ENCODE results near the gene NINL.

NINL gene

DNA sequence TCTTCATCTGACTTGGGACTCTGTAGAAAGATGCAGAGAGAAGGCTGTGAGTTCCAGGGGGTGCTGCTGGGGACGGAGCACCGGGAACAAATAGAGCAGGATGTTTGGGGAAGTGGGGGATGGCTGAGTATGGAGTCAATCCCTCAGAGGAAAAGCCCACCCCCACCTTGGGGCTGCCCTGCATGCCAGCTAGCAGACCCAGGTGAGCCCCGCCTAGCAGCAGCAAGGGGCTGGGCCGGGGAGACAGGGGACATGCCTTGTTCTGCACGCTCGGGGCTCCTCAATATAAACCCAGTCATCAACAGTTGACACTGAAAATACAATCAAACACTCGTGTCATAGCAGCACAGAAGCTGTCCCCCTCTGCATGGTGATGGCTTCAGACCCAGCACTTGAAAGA is 74.6 kb downstream of the NINL start:
- H3K4me3 ChIP-seq (replicated peaks; ENCODE audit: insufficient read depth, low read length) = no peak overlapping the region
- DNase-seq (ENCODE audit: low read depth in 1 of 2, low spot score in 1 of 2) = no peak
- TF ChIP-seq, protein P1, sequence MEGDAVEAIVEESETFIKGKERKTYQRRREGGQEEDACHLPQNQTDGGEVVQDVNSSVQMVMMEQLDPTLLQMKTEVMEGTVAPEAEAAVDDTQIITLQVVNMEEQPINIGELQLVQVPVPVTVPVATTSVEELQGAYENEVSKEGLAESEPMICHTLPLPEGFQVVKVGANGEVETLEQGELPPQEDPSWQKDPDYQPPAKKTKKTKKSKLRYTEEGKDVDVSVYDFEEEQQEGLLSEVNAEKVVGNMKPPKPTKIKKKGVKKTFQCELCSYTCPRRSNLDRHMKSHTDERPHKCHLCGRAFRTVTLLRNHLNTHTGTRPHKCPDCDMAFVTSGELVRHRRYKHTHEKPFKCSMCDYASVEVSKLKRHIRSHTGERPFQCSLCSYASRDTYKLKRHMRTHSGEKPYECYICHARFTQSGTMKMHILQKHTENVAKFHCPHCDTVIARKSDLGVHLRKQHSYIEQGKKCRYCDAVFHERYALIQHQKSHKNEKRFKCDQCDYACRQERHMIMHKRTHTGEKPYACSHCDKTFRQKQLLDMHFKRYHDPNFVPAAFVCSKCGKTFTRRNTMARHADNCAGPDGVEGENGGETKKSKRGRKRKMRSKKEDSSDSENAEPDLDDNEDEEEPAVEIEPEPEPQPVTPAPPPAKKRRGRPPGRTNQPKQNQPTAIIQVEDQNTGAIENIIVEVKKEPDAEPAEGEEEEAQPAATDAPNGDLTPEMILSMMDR (IDR thresholded peaks at IDR 0.05; ENCODE audit: insufficient read depth, low read length) = no peak
- TF ChIP-seq GABPA (IDR thresholded peaks at IDR 0.05; ENCODE audit: low read depth) = no peak
- TF ChIP-seq POLR2AphosphoS5 (IDR thresholded peaks at IDR 0.05; ENCODE audit: low read depth) = no peak
- TF ChIP-seq, protein P2, sequence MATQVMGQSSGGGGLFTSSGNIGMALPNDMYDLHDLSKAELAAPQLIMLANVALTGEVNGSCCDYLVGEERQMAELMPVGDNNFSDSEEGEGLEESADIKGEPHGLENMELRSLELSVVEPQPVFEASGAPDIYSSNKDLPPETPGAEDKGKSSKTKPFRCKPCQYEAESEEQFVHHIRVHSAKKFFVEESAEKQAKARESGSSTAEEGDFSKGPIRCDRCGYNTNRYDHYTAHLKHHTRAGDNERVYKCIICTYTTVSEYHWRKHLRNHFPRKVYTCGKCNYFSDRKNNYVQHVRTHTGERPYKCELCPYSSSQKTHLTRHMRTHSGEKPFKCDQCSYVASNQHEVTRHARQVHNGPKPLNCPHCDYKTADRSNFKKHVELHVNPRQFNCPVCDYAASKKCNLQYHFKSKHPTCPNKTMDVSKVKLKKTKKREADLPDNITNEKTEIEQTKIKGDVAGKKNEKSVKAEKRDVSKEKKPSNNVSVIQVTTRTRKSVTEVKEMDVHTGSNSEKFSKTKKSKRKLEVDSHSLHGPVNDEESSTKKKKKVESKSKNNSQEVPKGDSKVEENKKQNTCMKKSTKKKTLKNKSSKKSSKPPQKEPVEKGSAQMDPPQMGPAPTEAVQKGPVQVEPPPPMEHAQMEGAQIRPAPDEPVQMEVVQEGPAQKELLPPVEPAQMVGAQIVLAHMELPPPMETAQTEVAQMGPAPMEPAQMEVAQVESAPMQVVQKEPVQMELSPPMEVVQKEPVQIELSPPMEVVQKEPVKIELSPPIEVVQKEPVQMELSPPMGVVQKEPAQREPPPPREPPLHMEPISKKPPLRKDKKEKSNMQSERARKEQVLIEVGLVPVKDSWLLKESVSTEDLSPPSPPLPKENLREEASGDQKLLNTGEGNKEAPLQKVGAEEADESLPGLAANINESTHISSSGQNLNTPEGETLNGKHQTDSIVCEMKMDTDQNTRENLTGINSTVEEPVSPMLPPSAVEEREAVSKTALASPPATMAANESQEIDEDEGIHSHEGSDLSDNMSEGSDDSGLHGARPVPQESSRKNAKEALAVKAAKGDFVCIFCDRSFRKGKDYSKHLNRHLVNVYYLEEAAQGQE (IDR thresholded peaks at IDR 0.05; ENCODE audit: insufficient replicate concordance, low read depth) = no peak
- no peaks in the 10 kb centered on the region for H3K27me3 ChIP-seq (ENCODE audit: insufficient read depth, poor library complexity, severe bottlenecking)
- no peak overlapping the region for H3K27ac ChIP-seq (replicated peaks)

DNA sequence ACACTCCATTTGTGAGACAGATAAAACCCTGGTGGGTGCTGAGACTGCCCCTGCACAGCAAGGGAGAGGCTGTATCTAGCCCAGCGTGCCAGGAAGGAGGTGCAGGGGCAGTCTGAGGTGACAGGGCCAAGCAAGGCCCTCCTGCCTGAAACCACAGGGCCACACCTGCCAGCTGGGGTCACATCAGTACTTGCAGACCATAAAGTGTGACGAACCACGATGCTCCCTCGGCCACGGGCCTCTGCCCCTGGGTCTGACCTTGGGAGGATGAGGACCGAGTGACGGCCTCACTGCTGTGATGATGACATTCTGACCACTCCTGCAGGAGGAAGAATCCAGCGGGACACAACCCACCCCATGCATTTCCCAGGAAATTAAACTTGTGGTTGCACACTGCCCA is 75.1 kb downstream of the NINL start:
- no peak for DNase-seq (ENCODE audit: low read depth in 1 of 2, low spot score in 1 of 2)
- TF ChIP-seq, protein P2 (IDR thresholded peaks at IDR 0.05; ENCODE audit: insufficient replicate concordance, low read depth) = no peak
- TF ChIP-seq GABPA (IDR thresholded peaks at IDR 0.05; ENCODE audit: low read depth) = no peak
- TF ChIP-seq, protein P1 (IDR thresholded peaks at IDR 0.05; ENCODE audit: insufficient read depth, low read length) = no peak
- TF ChIP-seq SPI1 (IDR thresholded peaks at IDR 0.05; ENCODE audit: borderline replicate concordance, low read depth) = no peak
- TF ChIP-seq POLR2AphosphoS5 (IDR thresholded peaks at IDR 0.05; ENCODE audit: low read depth) = no peak
- no peak overlapping the region for H3K4me3 ChIP-seq (replicated peaks; ENCODE audit: insufficient read depth, low read length)
- no peaks in the 10 kb centered on the region for H3K27me3 ChIP-seq (ENCODE audit: insufficient read depth, poor library complexity, severe bottlenecking)
- H3K27ac ChIP-seq (replicated peaks) = no peak overlapping the region

DNA sequence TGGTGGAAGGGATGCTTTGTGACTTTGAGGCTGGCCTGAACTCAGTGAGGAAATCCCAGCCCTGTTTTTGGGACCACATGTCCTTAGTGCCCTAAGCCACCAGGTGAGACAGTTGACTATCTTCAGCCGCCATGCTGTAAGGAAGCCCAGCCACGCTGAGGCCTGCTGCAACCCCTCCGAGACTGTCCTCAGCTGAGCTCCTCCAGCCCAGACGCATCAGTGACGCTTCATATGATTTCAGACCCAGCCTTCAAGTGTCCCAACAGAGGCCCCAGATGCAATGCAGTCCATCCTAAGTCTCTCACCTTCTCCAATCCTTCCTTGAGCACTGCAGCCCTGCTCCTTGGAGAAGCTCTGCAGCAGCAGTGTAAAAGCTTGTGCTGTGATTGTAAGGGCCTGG is 76.2 kb downstream of the NINL start:
- H3K27me3 ChIP-seq (ENCODE audit: insufficient read depth, poor library complexity, severe bottlenecking) = no peaks in the 10 kb centered on the region
- TF ChIP-seq, protein P2 (IDR thresholded peaks at IDR 0.05; ENCODE audit: insufficient replicate concordance, low read depth) = no peak
- no peak for DNase-seq (ENCODE audit: low read depth in 1 of 2, low spot score in 1 of 2)
- H3K4me3 ChIP-seq (replicated peaks; ENCODE audit: insufficient read depth, low read length) = no peak overlapping the region
- no peak overlapping the region for H3K27ac ChIP-seq (replicated peaks)

All from HL-60 (cell line).